Type B pancreatic cell (in vitro differentiated cells): Measurements from ENCODE around the gene NEIL1. TPM values are rescaled to one million over a fixed set of nuclear protein-coding genes. Genes with fewer than 3 reads are reported as not detected.
A peak's percentile ranks its signal among the peaks of the same experiment; 100 is the strongest.
"Not testable (repeated sequence)": the region's sequence is repeated elsewhere in the genome, so short reads cannot be mapped to it uniquely, and the experiment has no call there.

Experiments used
- DNase-seq: peaks from one replicate; pipeline ENCODE4 v3.0.0; 2021; ENCODE audit warnings: mixed read lengths; ENCODE audit not compliant: unreplicated experiment; ENCODE audit errors: extremely low spot score
- H3K27ac Mint-ChIP-seq: 2 replicates; pipeline ENCODE4 v1.8.0; 2021; ENCODE audit warnings: mild to moderate bottlenecking, mixed read lengths
- H3K27me3 Mint-ChIP-seq: 2 replicates; pipeline ENCODE4 v1.8.0; 2021; ENCODE audit warnings: mixed read lengths
- H3K36me3 Mint-ChIP-seq: 2 replicates; pipeline ENCODE4 v1.8.0; 2021; ENCODE audit warnings: mixed read lengths
- H3K4me1 Mint-ChIP-seq: one replicate; pipeline ENCODE4 v1.8.0; 2021; ENCODE audit warnings: mixed read lengths; ENCODE audit not compliant: unreplicated experiment
- H3K4me3 Mint-ChIP-seq: 2 replicates; pipeline ENCODE4 v1.8.0; 2021; ENCODE audit warnings: mild to moderate bottlenecking, mixed read lengths
- H3K9me3 Mint-ChIP-seq: 2 replicates; pipeline ENCODE4 v1.8.0; 2021; ENCODE audit warnings: mixed read lengths
- total RNA-seq: library from RNA; stranded (reverse); gene quantifications from 2 replicates; pipeline ENCODE4 v1.2.1, GENCODE V29; 2021; ENCODE audit warnings: low replicate concordance
- TF ChIP-seq, protein P1 (sequence below): fragments of 200-600 bp; sonication (generic); conservative IDR thresholded peaks from 2 replicates; pipeline ENCODE4 v1.5.0; 2021; ENCODE audit warnings: antibody characterized with exemption, mild to moderate bottlenecking

The NEIL1 gene
- total RNA-seq, 1 donor from 2014 or later, result 40.4 TPM

DNA sequence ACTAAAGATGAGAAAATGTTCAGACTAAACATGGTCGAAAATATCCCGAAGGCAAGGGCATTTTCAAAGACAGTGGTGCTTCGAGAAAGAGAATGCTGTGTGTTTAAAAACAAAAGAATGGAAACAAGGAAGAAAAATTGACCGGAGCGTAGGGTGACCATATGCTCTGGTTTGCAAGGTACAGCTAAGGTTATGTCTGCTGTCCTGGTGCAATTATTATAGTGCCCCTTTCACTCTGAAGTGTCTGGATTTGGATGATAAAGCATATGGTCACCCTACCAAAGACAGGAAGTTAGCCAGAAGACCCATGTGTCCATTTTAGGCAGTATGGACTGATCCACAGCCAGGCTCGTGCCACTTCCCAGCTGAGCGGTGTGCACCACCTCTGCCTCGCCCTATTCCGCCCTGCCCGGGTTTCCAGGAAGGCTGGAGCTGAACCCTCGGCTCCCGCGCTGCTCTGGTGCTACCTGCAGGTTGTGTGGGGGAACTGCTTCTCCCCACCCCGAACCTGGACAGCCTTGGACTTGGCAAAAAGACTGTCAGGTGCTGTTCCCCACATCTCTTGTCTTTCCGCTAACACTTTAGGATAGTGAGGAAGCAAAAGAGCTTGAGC, 39.0 kb upstream of the NEIL1 start:
- TF ChIP-seq, protein P1, sequence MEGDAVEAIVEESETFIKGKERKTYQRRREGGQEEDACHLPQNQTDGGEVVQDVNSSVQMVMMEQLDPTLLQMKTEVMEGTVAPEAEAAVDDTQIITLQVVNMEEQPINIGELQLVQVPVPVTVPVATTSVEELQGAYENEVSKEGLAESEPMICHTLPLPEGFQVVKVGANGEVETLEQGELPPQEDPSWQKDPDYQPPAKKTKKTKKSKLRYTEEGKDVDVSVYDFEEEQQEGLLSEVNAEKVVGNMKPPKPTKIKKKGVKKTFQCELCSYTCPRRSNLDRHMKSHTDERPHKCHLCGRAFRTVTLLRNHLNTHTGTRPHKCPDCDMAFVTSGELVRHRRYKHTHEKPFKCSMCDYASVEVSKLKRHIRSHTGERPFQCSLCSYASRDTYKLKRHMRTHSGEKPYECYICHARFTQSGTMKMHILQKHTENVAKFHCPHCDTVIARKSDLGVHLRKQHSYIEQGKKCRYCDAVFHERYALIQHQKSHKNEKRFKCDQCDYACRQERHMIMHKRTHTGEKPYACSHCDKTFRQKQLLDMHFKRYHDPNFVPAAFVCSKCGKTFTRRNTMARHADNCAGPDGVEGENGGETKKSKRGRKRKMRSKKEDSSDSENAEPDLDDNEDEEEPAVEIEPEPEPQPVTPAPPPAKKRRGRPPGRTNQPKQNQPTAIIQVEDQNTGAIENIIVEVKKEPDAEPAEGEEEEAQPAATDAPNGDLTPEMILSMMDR, result peak; percentile 68
- Mint-ChIP-seq H3K27ac (no peak overlapping the region), H3K27me3 (peaks cover 62% of the 10 kb centered on the region), H3K9me3 (no peaks in the 10 kb centered on the region), H3K4me1 (peaks cover 10% of the 10 kb centered on the region), H3K36me3 (no peaks in the 10 kb centered on the region), H3K4me3 (no peak overlapping the region)
- no peak for DNase-seq

DNA sequence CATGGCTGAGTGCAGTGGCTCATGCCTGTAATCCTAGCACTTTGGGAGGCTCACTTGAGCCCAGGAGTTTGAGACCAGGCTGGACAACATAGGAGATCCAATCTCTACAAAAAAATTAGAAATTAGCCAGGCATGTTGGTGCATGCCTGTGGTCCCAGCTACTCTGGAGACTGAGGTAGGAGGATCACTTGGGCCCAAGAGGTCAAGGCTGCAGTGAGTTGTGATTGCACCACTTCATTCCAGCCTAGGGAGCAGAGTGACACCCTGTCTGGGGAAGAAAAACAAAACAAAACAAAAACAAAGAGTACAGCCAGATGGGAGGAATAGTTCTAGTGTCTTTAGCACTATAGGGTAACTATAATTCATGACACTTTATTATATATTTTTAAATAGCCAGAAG, 37.1 kb upstream of the NEIL1 start:
- TF ChIP-seq, protein P1, result no peak

DNA sequence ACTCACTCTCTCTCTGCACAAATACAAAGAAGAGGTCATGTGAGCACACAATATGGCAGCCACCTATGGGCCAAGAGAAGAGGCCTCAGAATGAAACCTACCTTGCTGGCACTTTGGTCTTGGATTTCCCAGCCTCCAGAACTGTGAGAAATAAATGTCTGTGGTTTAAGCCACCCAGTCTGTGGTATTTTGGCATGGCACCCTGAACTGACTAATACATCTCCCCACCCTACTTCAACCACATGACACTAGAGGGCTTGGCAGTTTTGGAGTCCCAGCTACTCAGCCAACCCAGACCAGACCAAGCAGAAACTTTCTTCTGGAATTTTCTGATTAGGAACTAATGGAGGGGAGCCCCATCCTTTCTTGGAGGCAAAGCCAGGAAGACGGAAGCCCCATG, 34.3 kb upstream of the NEIL1 start:
- H3K9me3 Mint-ChIP-seq, DNase-seq, H3K27ac Mint-ChIP-seq, H3K36me3 Mint-ChIP-seq, H3K4me3 Mint-ChIP-seq: not testable (repeated sequence)
- Mint-ChIP-seq H3K27me3 (peaks cover 28% of the 10 kb centered on the region), H3K4me1 (peaks cover 10% of the 10 kb centered on the region)

More for the DNA sequence above, 37.1 kb upstream of the NEIL1 start:
- peaks cover 50% of the 10 kb centered on the region for H3K27me3 Mint-ChIP-seq
- H3K4me1 Mint-ChIP-seq, result peaks cover 10% of the 10 kb centered on the region
- H3K4me3 Mint-ChIP-seq, result no peak overlapping the region
- no peak overlapping the region for H3K27ac Mint-ChIP-seq
- no peaks in the 10 kb centered on the region for H3K36me3 Mint-ChIP-seq
- no peaks in the 10 kb centered on the region for H3K9me3 Mint-ChIP-seq
- DNase-seq, result no peak

DNA sequence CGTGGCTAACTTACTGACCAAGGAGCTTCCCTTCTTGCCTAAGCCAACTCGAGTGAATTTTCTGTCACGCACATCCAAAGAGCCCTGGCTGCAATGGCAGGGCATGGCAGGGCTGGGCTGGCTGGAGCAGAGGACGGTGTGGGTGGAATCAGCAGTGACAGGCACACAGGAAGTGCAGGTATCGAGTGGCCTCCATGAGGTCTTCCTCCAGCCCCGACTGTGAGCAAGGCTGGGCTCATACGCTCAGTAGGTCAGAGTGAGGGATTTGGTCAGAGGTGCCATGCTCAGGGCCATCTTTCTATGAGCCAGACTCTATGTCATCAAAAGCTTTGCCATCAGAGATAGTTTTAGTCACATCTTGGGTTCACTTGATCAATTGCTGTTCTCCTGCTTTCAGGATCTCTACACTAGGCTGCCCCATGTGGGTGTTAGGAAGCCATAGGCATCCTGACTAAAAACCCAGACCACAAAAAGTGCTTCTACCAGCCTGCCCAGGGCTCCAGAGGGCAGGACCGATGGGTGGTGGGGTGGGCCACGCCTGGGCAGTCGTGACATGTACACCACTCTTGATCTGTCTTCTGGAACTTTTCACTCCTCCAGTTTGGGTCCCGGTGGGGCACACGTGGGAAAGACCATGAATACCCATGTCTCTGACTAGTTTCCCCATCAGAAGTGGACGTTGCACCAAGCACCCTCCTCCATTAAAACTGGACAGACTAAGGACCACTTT, 33.6 kb upstream of the NEIL1 start:
- Mint-ChIP-seq H3K27me3 (peaks cover 21% of the 10 kb centered on the region), H3K4me1 (peaks cover 9% of the 10 kb centered on the region), H3K36me3 (no peaks in the 10 kb centered on the region), H3K9me3 (no peaks in the 10 kb centered on the region), H3K27ac (no peak overlapping the region), H3K4me3 (no peak overlapping the region)
- TF ChIP-seq, protein P1, result no peak
- no peak for DNase-seq

DNA sequence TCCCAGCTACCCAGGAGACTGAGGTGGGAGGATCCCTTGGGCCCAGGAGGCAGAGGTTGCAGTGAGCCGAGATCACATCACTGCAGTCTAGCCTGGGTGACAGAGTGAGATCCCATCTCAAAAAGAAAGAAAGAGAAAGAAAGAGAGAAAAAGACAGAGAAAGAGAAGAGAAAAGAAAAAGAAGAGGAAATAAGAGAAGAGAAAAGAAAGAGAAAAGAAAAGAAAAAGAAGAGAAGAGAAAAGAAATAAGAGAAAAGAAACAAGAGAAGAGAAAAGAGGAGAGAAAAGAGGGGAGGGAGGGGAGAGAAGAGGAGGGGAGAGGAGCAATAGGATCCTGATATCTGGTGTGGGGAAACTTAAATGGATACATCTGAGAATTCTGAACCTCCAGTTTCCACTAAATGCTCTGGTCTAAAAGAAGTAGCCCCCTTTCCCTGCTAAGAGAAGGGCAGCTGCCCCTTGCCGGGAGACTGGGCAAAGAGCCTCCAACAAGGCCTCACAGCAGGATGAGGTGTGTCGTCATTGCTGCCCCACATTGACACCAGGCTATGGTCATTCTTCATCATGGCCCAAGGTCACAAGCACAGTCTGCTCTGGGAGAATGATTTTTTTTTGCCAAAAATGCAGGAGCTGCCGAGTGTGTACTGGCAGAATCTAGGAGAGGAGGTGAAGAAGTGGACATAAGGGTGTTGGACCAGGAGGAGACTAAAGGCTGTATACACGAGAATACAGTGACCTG, 32.1 kb upstream of the NEIL1 start:
- DNase-seq, result no peak
- TF ChIP-seq, protein P1, result no peak
- H3K4me1 Mint-ChIP-seq, result no peaks in the 10 kb centered on the region
- no peak overlapping the region for H3K27ac Mint-ChIP-seq
- no peaks in the 10 kb centered on the region for H3K36me3 Mint-ChIP-seq
- no peaks in the 10 kb centered on the region for H3K9me3 Mint-ChIP-seq
- H3K4me3 Mint-ChIP-seq, result no peak overlapping the region
- peaks cover 11% of the 10 kb centered on the region for H3K27me3 Mint-ChIP-seq

DNA sequence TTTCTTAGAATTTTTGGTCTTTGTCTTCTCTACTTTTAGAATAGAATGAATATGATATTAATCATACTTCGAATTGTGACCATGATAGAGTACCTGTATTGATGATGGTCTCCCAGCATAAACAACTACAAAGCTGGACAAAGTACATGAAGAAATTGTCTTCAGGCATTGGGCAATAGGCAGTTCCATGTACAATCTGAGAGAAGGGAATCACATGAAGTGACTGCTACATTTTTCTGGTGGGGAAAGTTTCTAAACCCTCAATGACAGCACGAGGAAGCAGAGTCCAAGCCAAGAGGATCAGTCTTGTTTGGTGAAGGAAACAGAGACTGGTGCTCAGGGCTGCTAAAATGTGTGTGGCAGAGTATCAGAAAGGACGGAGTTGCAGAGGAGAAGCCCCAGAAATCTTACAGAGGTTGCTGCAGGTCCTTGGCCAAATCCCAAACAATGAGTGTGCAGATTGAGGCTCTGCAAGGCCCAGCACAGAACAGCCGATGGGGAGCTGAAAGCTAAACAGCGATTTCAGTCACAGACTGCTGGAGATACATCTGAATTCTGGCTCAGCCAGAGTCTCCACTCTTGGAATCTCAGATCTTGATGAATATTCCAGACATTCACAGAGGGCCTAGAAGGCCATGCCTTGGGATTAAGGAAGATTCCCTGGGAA, 27.5 kb upstream of the NEIL1 start:
- not testable (repeated sequence) for H3K4me3 Mint-ChIP-seq, H3K36me3 Mint-ChIP-seq, H3K9me3 Mint-ChIP-seq, H3K4me1 Mint-ChIP-seq, DNase-seq, H3K27ac Mint-ChIP-seq
- peaks cover 18% of the 10 kb centered on the region for H3K27me3 Mint-ChIP-seq
